ENCODE measurements around the gene RPL14.

- TF ChIP-seq CTCF (IDR thresholded peaks at IDR 0.05), result no peak
- no peak for TF ChIP-seq POLR2AphosphoS5 (IDR thresholded peaks at IDR 0.05)
- no peak for TF ChIP-seq EP300 (IDR thresholded peaks at IDR 0.05)
- TF ChIP-seq POLR2A (IDR thresholded peaks at IDR 0.05), result no peak
Measured at GRCh38 chr3:40468018-40468417, 10.9 kb downstream of the RPL14 start.
